OCI-LY7 (cell line): ENCODE measurements around the gene ALPG. TPM values are rescaled to one million over a fixed set of nuclear protein-coding genes. Genes with fewer than 3 reads are reported as not detected.
"Not testable (repeated sequence)": the region's sequence is repeated elsewhere in the genome, so short reads cannot be mapped to it uniquely, and the experiment has no call there.

Experiments used
- BruUV-seq: library from RNA; stranded (reverse); fragments of 400-500 nt; replicated peaks from 2 replicates; lab custom pipeline; 2021; lab: Mats Ljungman, UMichigan
- CTCF ChIA-PET: fragments of 300-600 bp; sonication (Branson Sonifier 250); formaldehyde crosslinking; loops from one replicate; lab custom pipeline; 2022; ENCODE audit warnings: antibody characterized with exemption; ENCODE audit not compliant: unreplicated experiment; lab: Charles Lee
- POLR2A ChIA-PET: fragments of 300-600 bp; sonication (Branson Sonifier 250); formaldehyde crosslinking; loops from one replicate; lab custom pipeline; 2022; ENCODE audit warnings: antibody characterized with exemption; lab: Charles Lee
- DNase-seq: peaks from one replicate; pipeline ENCODE4 v3.0.0-alpha.2; 2015; ENCODE audit warnings: low spot score
- H2AFZ ChIP-seq: fragments of 200-600 bp; sonication (generic), shearing (Covaris generic); 2 replicates; pipeline ENCODE4 v1.6.1; 2014; ENCODE audit warnings: mild to moderate bottlenecking, antibody characterized with exemption, low read length, moderate library complexity
- H3K27ac ChIP-seq: fragments of 200-600 bp; sonication (generic); 2 replicates; pipeline ENCODE4 v1.5.1; 2014; ENCODE audit warnings: mixed run types, low read depth, mild to moderate bottlenecking, moderate library complexity, low read length, inconsistent platforms; ENCODE audit not compliant: poor library complexity, severe bottlenecking
- H3K36me3 ChIP-seq: fragments of 200-600 bp; sonication (generic); 2 replicates; pipeline ENCODE4 v1.6.1; 2014; ENCODE audit warnings: mild to moderate bottlenecking, antibody characterized with exemption, low read length, moderate library complexity, mixed read lengths; ENCODE audit not compliant: insufficient read depth
- H3K4me1 ChIP-seq: fragments of 200-600 bp; sonication (generic); 2 replicates; pipeline ENCODE4 v1.5.1; 2014; ENCODE audit warnings: mild to moderate bottlenecking, low read length; ENCODE audit not compliant: insufficient read depth, poor library complexity, severe bottlenecking
- H3K4me2 ChIP-seq: fragments of 200-600 bp; sonication (generic); 2 replicates; pipeline ENCODE4 v1.6.1; 2014; ENCODE audit warnings: mild to moderate bottlenecking, low read length
- H3K4me3 ChIP-seq: fragments of 200-600 bp; sonication (generic); 2 replicates; pipeline ENCODE4 v1.5.1; 2014; ENCODE audit warnings: mild to moderate bottlenecking, low read depth, low read length; ENCODE audit not compliant: poor library complexity, severe bottlenecking
- H3K79me2 ChIP-seq: fragments of 200-600 bp; sonication (generic); 2 replicates; pipeline ENCODE4 v1.6.1; 2016; ENCODE audit warnings: low read depth, mild to moderate bottlenecking, low read length, moderate library complexity, mixed read lengths; ENCODE audit not compliant: insufficient read depth
- H3K9me2 ChIP-seq: fragments of 200-600 bp; sonication (generic); 2 replicates; pipeline ENCODE4 v1.6.1; 2016; ENCODE audit warnings: mild to moderate bottlenecking, low read length, mixed read lengths; ENCODE audit not compliant: insufficient read depth
- H3K9me3 ChIP-seq: fragments of 200-600 bp; sonication (generic); 2 replicates; pipeline ENCODE4 v1.6.1; 2014; ENCODE audit warnings: mild to moderate bottlenecking, mixed run types, low read length, mixed read lengths
- H4K20me1 ChIP-seq: fragments of 200-600 bp; sonication (generic); 2 replicates; pipeline ENCODE4 v1.6.1; 2014; ENCODE audit warnings: mild to moderate bottlenecking, antibody characterized with exemption, low read length, moderate library complexity, mixed read lengths; ENCODE audit not compliant: insufficient read depth
- CTCF ChIP-seq: fragments of 200-600 bp; sonication (generic); conservative IDR thresholded peaks from 2 replicates; pipeline ENCODE4 v1.5.1; 2014; ENCODE audit warnings: mild to moderate bottlenecking, antibody characterized with exemption, low read length, moderate library complexity, mixed read lengths
- EZH2phosphoT487 ChIP-seq: fragments of 200-600 bp; sonication (generic); IDR thresholded peaks from 2 replicates; pipeline ENCODE4 v1.6.1; 2018; ENCODE audit warnings: low read depth, borderline replicate concordance, mild to moderate bottlenecking, mixed run types, antibody characterized with exemption, low read length, moderate library complexity, mixed read lengths
- intact Hi-C: fragments of 100-400 bp; cut with micrococcal nuclease; formaldehyde crosslinking; loops from one replicate; pipeline ENCODE4 v1.10.0; 2022; ENCODE audit not compliant: unreplicated experiment
- total RNA-seq, 2 experiments: library from RNA; depleted of rRNA in 1 of 2; stranded (reverse); fragments of >200 nt in 1 of 2; shearing (Covaris generic) in 1 of 2; gene quantifications; 2 replicates each; pipeline ENCODE4 v1.2.3, GENCODE V29; 2014 to 2022

Gene ALPG
- total RNA-seq, 2 experiments from 2014 or later = not detected

GRCh38 chr2:232376713-232377112 is 29.9 kb upstream of the ALPG start:
- H3K4me2 ChIP-seq = no peak overlapping the region
- no peaks in the 10 kb centered on the region for H3K9me3 ChIP-seq
- TF ChIP-seq EZH2phosphoT487 (no peak), CTCF (no peak)
- no peaks in the 10 kb centered on the region for H3K79me2 ChIP-seq
- H3K27ac ChIP-seq = no peak overlapping the region
- no peaks in the 10 kb centered on the region for H3K9me2 ChIP-seq
- intact Hi-C loops = no loop called here
- H4K20me1 ChIP-seq = no peaks in the 10 kb centered on the region
- H3K36me3 ChIP-seq = no peaks in the 10 kb centered on the region
- DNase-seq = no peak
- no peak overlapping the region for H2AFZ ChIP-seq
- ChIA-PET POLR2A (no interaction called here), CTCF (no interaction called here)
- peaks cover 2% of the 10 kb centered on the region for H3K4me1 ChIP-seq
- BruUV-seq = no TSS peak
- H3K4me3 ChIP-seq = no peak overlapping the region

GRCh38 chr2:232377319-232377718 is 29.3 kb upstream of the ALPG start:
- CTCF ChIA-PET = no interaction called here
- Histone ChIP-seq H3K36me3 (no peaks in the 10 kb centered on the region), H2AFZ (no peak overlapping the region), H3K4me3 (no peak overlapping the region), H3K4me2 (no peak overlapping the region), H3K9me2 (no peaks in the 10 kb centered on the region), H3K27ac (no peak overlapping the region), H3K79me2 (no peaks in the 10 kb centered on the region), H4K20me1 (no peaks in the 10 kb centered on the region), H3K9me3 (no peaks in the 10 kb centered on the region), H3K4me1 (no peaks in the 10 kb centered on the region)
- intact Hi-C loops = no loop called here
- no peak for DNase-seq
- TF ChIP-seq EZH2phosphoT487 (no peak), CTCF (no peak)
- no TSS peak for BruUV-seq
- POLR2A ChIA-PET = no interaction called here

- no peaks in the 10 kb centered on the region for H4K20me1 ChIP-seq
- no peaks in the 10 kb centered on the region for H3K79me2 ChIP-seq
- no peak overlapping the region for H3K27ac ChIP-seq
- no peaks in the 10 kb centered on the region for H3K36me3 ChIP-seq
- intact Hi-C loops = no loop called here
- H3K4me3 ChIP-seq = no peak overlapping the region
- ChIA-PET CTCF (no interaction called here), POLR2A (no interaction called here)
- no TSS peak for BruUV-seq
- no peak for TF ChIP-seq CTCF
- TF ChIP-seq EZH2phosphoT487 = no peak
- no peak for DNase-seq
- no peak overlapping the region for H3K4me2 ChIP-seq
- no peak overlapping the region for H2AFZ ChIP-seq
- no peaks in the 10 kb centered on the region for H3K4me1 ChIP-seq
- no peaks in the 10 kb centered on the region for H3K9me3 ChIP-seq
- H3K9me2 ChIP-seq = no peaks in the 10 kb centered on the region
Measured at GRCh38 chr2:232377841-232378734, 28.6 kb upstream of the ALPG start.

- H3K4me2 ChIP-seq, CTCF ChIA-PET, H3K4me3 ChIP-seq, H3K36me3 ChIP-seq, BruUV-seq, intact Hi-C loops, H2AFZ ChIP-seq, H3K9me3 ChIP-seq, H3K4me1 ChIP-seq, H3K9me2 ChIP-seq, H3K27ac ChIP-seq, H3K79me2 ChIP-seq, H4K20me1 ChIP-seq, POLR2A ChIA-PET, DNase-seq: not testable (repeated sequence)
Measured at GRCh38 chr2:232378735-232379151, 27.9 kb upstream of the ALPG start, which contains the start of gene ALPP. Gene ALPP, plus strand, starts transcription at chr2:232378751. Its CDS starts 52 bp downstream, at chr2:232378803.
